Measurements from ENCODE around the gene FER.

GRCh38 chr5:108727651-108728565, 19.8 kb upstream of the FER start:
- no peak for TF ChIP-seq POLR2A (IDR thresholded peaks at IDR 0.05)
- no peak for TF ChIP-seq CTCF (IDR thresholded peaks at IDR 0.05)
